K562 (cell line): ENCODE results near the gene ESCO1.

Experiments
- EHMT2 ChIP-seq: fragments of 450-650 bp; IDR thresholded peaks from 2 replicates; pipeline ENCODE4 v1.6.1; 2018; ENCODE audit warnings: antibody characterized with exemption
- EP300 ChIP-seq: IDR thresholded peaks from 2 replicates; pipeline ENCODE4 v1.6.1; 2012; ENCODE audit warnings: low read length, improper control_type of control experiment
- FOS ChIP-seq: IDR thresholded peaks from 3 replicates; pipeline ENCODE4 v1.6.1; 2011; ENCODE audit not compliant: insufficient read length; ENCODE audit errors: extremely low read depth
- MAFG ChIP-seq: fragments of 450-650 bp; conservative IDR thresholded peaks from 2 replicates; pipeline ENCODE4 v1.6.1; 2016; ENCODE audit warnings: missing genetic modification characterization, missing compliant biosample characterization
- MAFK ChIP-seq: IDR thresholded peaks from 2 replicates; pipeline ENCODE4 v1.6.1; 2011; ENCODE audit warnings: low read length, improper control_type of control experiment
- MBD2 ChIP-seq: sonication (generic); IDR thresholded peaks from 2 replicates; pipeline ENCODE4 v1.6.1; 2016; ENCODE audit warnings: low read depth, borderline replicate concordance
- SP2 ChIP-seq: IDR thresholded peaks from 2 replicates; pipeline ENCODE4 v1.6.1; 2011; ENCODE audit warnings: mild to moderate bottlenecking, low read depth, low read length, moderate library complexity; ENCODE audit not compliant: poor library complexity, severe bottlenecking; ENCODE audit errors: extremely low read depth
- TCF7L2 ChIP-seq: fragments of 150-350 bp; IDR thresholded peaks from 2 replicates; pipeline ENCODE4 v1.6.1; 2016; ENCODE audit warnings: low read depth, mild to moderate bottlenecking, low read length, moderate library complexity
- TF ChIP-seq, protein P1 (sequence below), 3 experiments: IDR thresholded peaks in 2 of 3; conservative IDR thresholded peaks in 1 of 3; 2 replicates each; pipeline ENCODE4 v1.5.1; 2011 to 2012; ENCODE audit warnings: low read length in 3 of 3, mild to moderate bottlenecking in 3 of 3, control low read depth in 2 of 3, improper control_type of control experiment in 1 of 3, inconsistent platforms in 1 of 3, low read depth in 1 of 3, mixed read lengths in 1 of 3, moderate library complexity in 1 of 3; ENCODE audit not compliant: insufficient read depth in 2 of 3
- TF ChIP-seq, protein P2 (sequence below): fragments of 250-450 bp; sonication (Bioruptor Pico); IDR thresholded peaks from 2 replicates; pipeline ENCODE4 v1.5.0; 2020; ENCODE audit warnings: mild to moderate bottlenecking, borderline replicate concordance

- TF ChIP-seq TCF7L2 (no peak), FOS (no peak), EP300 (no peak), MAFK (no peak), MAFG (tag) (no peak), EHMT2 (no peak), MBD2 (no peak), SP2 (no peak)
- TF ChIP-seq, protein P1, sequence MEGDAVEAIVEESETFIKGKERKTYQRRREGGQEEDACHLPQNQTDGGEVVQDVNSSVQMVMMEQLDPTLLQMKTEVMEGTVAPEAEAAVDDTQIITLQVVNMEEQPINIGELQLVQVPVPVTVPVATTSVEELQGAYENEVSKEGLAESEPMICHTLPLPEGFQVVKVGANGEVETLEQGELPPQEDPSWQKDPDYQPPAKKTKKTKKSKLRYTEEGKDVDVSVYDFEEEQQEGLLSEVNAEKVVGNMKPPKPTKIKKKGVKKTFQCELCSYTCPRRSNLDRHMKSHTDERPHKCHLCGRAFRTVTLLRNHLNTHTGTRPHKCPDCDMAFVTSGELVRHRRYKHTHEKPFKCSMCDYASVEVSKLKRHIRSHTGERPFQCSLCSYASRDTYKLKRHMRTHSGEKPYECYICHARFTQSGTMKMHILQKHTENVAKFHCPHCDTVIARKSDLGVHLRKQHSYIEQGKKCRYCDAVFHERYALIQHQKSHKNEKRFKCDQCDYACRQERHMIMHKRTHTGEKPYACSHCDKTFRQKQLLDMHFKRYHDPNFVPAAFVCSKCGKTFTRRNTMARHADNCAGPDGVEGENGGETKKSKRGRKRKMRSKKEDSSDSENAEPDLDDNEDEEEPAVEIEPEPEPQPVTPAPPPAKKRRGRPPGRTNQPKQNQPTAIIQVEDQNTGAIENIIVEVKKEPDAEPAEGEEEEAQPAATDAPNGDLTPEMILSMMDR (IDR thresholded peaks at IDR 0.05 in 2 of 3, conservative IDR thresholded peaks at IDR 0.05 in 1 of 3; ENCODE audit: insufficient read depth in 2 of 3, low read depth in 1 of 3, low read length in 3 of 3): peak in 1 of 3 experiments; percentile 40; a peak in 2 of 6 replicates
- TF ChIP-seq, protein P2, sequence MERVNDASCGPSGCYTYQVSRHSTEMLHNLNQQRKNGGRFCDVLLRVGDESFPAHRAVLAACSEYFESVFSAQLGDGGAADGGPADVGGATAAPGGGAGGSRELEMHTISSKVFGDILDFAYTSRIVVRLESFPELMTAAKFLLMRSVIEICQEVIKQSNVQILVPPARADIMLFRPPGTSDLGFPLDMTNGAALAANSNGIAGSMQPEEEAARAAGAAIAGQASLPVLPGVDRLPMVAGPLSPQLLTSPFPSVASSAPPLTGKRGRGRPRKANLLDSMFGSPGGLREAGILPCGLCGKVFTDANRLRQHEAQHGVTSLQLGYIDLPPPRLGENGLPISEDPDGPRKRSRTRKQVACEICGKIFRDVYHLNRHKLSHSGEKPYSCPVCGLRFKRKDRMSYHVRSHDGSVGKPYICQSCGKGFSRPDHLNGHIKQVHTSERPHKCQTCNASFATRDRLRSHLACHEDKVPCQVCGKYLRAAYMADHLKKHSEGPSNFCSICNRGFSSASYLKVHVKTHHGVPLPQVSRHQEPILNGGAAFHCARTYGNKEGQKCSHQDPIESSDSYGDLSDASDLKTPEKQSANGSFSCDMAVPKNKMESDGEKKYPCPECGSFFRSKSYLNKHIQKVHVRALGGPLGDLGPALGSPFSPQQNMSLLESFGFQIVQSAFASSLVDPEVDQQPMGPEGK (CRISPR knock-in tag): no peak
Observed at GRCh38 chr18:21632393-21632792, 31.9 kb upstream of the ESCO1 start.
